Kidney (tissue), 14 donors: ENCODE measurements around the gene SERTAD4. TPM values are rescaled to one million over a fixed set of nuclear protein-coding genes. Genes with fewer than 3 reads are reported as not detected.

ENCODE experiments used
- DNase-seq, 5 donors: peaks; one replicate each; pipeline ENCODE4 v3.0.0-alpha.2; 2013 to 2020
- FAIRE-seq: peaks from 2 replicates; lab custom pipeline; 2012; peaks lifted over from hg19 to GRCh38; lab: Jason Lieb, UNC
- H3K27ac ChIP-seq, 2 donors: one replicate each; pipeline ENCODE4 v1.7.0; 2013; ENCODE audit warnings: low read depth in 2 of 2, low read length in 2 of 2, inconsistent platforms in 1 of 2
- H3K27me3 ChIP-seq: one replicate; pipeline ENCODE4 v1.7.1; 2013; ENCODE audit warnings: low read length, inconsistent platforms; ENCODE audit not compliant: control insufficient read depth, insufficient read depth
- H3K36me3 ChIP-seq, 3 donors: one replicate each; pipeline versions ENCODE4 v1.7.0 to v1.7.1; 2013; ENCODE audit warnings: low read length in 3 of 3, control low read depth in 1 of 3, inconsistent platforms in 1 of 3; ENCODE audit not compliant: insufficient read depth in 3 of 3, control insufficient read depth in 2 of 3
- H3K4me1 ChIP-seq, 3 donors: one replicate each; pipeline versions ENCODE4 v1.7.0 to v1.7.1; 2013; ENCODE audit warnings: low read length in 3 of 3, inconsistent platforms in 1 of 3, low read depth in 1 of 3; ENCODE audit not compliant: control insufficient read depth in 2 of 3, insufficient read depth in 2 of 3
- H3K4me3 ChIP-seq, 3 donors: one replicate each; pipeline versions ENCODE4 v1.7.0 to v1.8.1; 2013; ENCODE audit warnings: low read length in 3 of 3, control low read depth in 1 of 3, inconsistent platforms in 1 of 3
- H3K9ac ChIP-seq, 3 donors: one replicate each; pipeline versions ENCODE4 v1.7.0 to v1.7.1; 2013; ENCODE audit warnings: low read length in 3 of 3, control low read depth in 1 of 3, inconsistent platforms in 1 of 3
- H3K9me3 ChIP-seq, 3 donors: one replicate each; pipeline versions ENCODE4 v1.7.0 to v1.7.1; 2013; ENCODE audit warnings: low read length in 3 of 3, control low read depth in 1 of 3, inconsistent platforms in 1 of 3; ENCODE audit not compliant: control insufficient read depth in 2 of 3, insufficient read depth in 1 of 3
- intact Hi-C: fragments of 100-400 bp; cut with DNase I; formaldehyde crosslinking; loops from one replicate; pipeline ENCODE4 v1.11.1; 2022
- polyA plus RNA-seq: library from polyadenylated mRNA; stranded (reverse); fragments of 350-450 nt; fragmentation: Illumina TruSeq; extraction: RNeasy Lipid Tissue Mini Kit (QIAGEN cat#74804); gene quantifications from one replicate; pipeline ENCODE4 v1.2.3, GENCODE V29; 2014; ENCODE audit warnings: low read depth, low replicate concordance; ENCODE audit not compliant: insufficient read depth
- total RNA-seq: library from RNA; stranded (reverse); fragmentation: NEBNext Ultra II Directional; extraction: Animal tissue kit (Norgen Biotek cat#: 25700); gene quantifications from one replicate; pipeline ENCODE4 v1.2.1, GENCODE V29; 2021
- TF ChIP-seq, protein P1 (sequence below): IDR thresholded peaks from 3 replicates; pipeline ENCODE4 v1.5.1; 2012; ENCODE audit warnings: mild to moderate bottlenecking, moderate library complexity, borderline replicate concordance; ENCODE audit not compliant: insufficient read depth; ENCODE audit errors: extremely low read depth
- donor health status: control.
- donor health status: control.
- donor health status: control.
- donor health status: control.
- donor health status: control.
- donor health status: DM: yes; HTN: yes; CAD: no.
- donor health status: Normal renal cell carcinoma (clear cell type).

SERTAD4 gene
- total and polyA plus RNA-seq, 2 donors from 2014 or later: 0.92 to 9.2 TPM

DNA sequence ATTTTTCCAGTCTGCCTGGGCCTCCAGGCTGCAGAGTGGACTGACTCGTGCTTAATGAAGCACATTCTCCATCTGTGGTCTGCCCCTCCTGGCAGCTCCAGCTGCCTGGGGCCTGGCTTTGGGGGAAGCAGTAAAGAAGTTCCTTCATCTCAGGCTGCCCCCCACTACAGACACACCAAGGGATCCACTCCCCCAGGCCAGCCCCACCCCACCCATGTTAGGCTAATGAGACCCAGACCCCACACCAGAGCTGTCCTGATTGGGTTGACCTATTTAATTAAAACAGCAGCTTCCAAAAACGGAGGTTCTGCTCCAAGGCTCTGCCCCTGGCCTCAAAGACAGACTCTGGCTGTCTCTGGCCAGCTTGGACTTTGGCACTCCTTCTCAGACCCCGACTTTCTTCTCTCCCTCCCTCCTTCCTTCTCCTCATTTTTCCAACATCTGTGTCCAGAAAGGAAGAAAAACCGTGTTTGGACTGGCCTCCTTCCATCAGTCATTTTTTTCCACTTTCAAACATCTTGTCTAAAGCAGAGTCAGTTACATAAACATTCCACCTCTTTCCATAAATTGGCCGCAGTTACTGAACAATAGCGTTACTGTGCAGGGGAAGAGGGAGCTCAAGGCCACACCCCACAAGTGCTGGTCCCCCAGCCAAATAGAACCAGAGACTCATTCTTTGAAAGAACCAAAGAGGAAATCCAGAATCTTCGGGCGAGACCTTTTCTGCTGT lies 29.7 kb downstream of the SERTAD4 start:
- no peak for FAIRE-seq
- H3K9ac ChIP-seq: no peak overlapping the region
- TF ChIP-seq, protein P1, sequence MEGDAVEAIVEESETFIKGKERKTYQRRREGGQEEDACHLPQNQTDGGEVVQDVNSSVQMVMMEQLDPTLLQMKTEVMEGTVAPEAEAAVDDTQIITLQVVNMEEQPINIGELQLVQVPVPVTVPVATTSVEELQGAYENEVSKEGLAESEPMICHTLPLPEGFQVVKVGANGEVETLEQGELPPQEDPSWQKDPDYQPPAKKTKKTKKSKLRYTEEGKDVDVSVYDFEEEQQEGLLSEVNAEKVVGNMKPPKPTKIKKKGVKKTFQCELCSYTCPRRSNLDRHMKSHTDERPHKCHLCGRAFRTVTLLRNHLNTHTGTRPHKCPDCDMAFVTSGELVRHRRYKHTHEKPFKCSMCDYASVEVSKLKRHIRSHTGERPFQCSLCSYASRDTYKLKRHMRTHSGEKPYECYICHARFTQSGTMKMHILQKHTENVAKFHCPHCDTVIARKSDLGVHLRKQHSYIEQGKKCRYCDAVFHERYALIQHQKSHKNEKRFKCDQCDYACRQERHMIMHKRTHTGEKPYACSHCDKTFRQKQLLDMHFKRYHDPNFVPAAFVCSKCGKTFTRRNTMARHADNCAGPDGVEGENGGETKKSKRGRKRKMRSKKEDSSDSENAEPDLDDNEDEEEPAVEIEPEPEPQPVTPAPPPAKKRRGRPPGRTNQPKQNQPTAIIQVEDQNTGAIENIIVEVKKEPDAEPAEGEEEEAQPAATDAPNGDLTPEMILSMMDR: no peak
- peaks cover 3 to 9% (median 3%) of the 10 kb centered on the region in 3 donors for H3K4me1 ChIP-seq
- no peaks in the 10 kb centered on the region for H3K9me3 ChIP-seq
- intact Hi-C loops: no loop called here
- H3K27ac ChIP-seq: no peak overlapping the region
- H3K36me3 ChIP-seq: no peaks in the 10 kb centered on the region
- no peak overlapping the region for H3K4me3 ChIP-seq
- H3K27me3 ChIP-seq: no peaks in the 10 kb centered on the region
- DNase-seq: peak in 4 of 5 donors; percentile 53 to 91 (median 66)

GRCh38 chr1:210262897-210263272 lies 30.3 kb downstream of the SERTAD4 start:
- DNase-seq (no peak), FAIRE-seq (no peak)
- Histone ChIP-seq H3K4me1 (peaks cover under 1 to 9% (median 3%) of the 10 kb centered on the region in 3 donors), H3K27ac (no peak overlapping the region), H3K9me3 (no peaks in the 10 kb centered on the region), H3K27me3 (no peaks in the 10 kb centered on the region), H3K4me3 (no peak overlapping the region), H3K9ac (no peak overlapping the region), H3K36me3 (no peaks in the 10 kb centered on the region)
- intact Hi-C loops: no loop called here
- TF ChIP-seq, protein P1: no peak

DNA sequence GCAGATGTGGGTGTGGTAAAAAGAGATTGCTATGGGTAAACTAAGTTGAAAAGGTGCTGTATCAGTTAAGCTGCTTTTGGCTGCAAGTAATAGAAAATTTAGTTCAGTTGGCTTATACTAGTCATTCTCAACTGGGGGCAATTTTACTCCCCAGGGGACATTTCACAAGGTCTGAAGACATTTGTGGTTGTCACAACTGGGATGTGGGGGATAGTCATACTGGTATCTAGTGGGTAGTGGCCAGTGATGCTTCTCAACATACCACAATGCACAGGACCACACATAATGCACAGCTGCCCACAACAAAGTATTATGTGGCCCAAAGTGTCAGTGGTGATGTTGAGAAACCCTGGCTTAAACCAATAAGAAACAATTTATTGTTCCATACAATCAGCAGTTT lies 31.4 kb downstream of the SERTAD4 start:
- Histone ChIP-seq H3K27me3 (no peaks in the 10 kb centered on the region), H3K27ac (no peak overlapping the region), H3K4me1 (peaks cover 0 to 4% (median 3%) of the 10 kb centered on the region in 3 donors), H3K4me3 (no peak overlapping the region), H3K36me3 (no peaks in the 10 kb centered on the region), H3K9ac (no peak overlapping the region), H3K9me3 (no peaks in the 10 kb centered on the region)
- intact Hi-C loops: no loop called here
- TF ChIP-seq, protein P1: no peak
- DNase-seq (no peak), FAIRE-seq (no peak)
